NCI-H2081 treated with DMSO at 0.1 percent for 48 hours (cell line): Measurements from ENCODE around the gene AGAP1.

Experiments
- DNase-seq: peaks from one replicate; lab custom pipeline; 2025; lab: John Stamatoyannopoulos, UW

AGAP1 gene

GRCh38 chr2:235638541-235639427, 144.9 kb downstream of the AGAP1 start:
- no peak for DNase-seq

- no peak for DNase-seq
Measured at GRCh38 chr2:235639428-235639773, 145.6 kb downstream of the AGAP1 start.

GRCh38 chr2:235639885-235640284, 146.0 kb downstream of the AGAP1 start:
- DNase-seq, result no peak

- no peak for DNase-seq
Measured at GRCh38 chr2:235640377-235640776, 146.5 kb downstream of the AGAP1 start.

GRCh38 chr2:235640926-235641723, 147.3 kb downstream of the AGAP1 start:
- DNase-seq, result no peak

GRCh38 chr2:235641956-235642355, 148.1 kb downstream of the AGAP1 start:
- no peak for DNase-seq

- DNase-seq, result no peak
Measured at GRCh38 chr2:235642446-235643098, 148.7 kb downstream of the AGAP1 start.

GRCh38 chr2:235643680-235644511, 150.1 kb downstream of the AGAP1 start:
- no peak for DNase-seq

- no peak for DNase-seq
Measured at GRCh38 chr2:235647264-235647663, 153.4 kb downstream of the AGAP1 start.

- no peak for DNase-seq
Measured at GRCh38 chr2:235647877-235648276, 154.0 kb downstream of the AGAP1 start.

- DNase-seq, result no peak
Measured at GRCh38 chr2:235649418-235649817, 155.6 kb downstream of the AGAP1 start.

- DNase-seq, result no peak
Measured at GRCh38 chr2:235651643-235652042, 157.8 kb downstream of the AGAP1 start.

GRCh38 chr2:235654103-235654813, 160.4 kb downstream of the AGAP1 start:
- DNase-seq, result no peak

GRCh38 chr2:235658351-235659174, 164.7 kb downstream of the AGAP1 start:
- no peak for DNase-seq

- DNase-seq, result no peak
Measured at GRCh38 chr2:235659767-235660322, 166.0 kb downstream of the AGAP1 start.

- no peak for DNase-seq
Measured at GRCh38 chr2:235660484-235661082, 166.7 kb downstream of the AGAP1 start.

- DNase-seq, result no peak
Measured at GRCh38 chr2:235661167-235661937, 167.5 kb downstream of the AGAP1 start.

- DNase-seq, result no peak
Measured at GRCh38 chr2:235661952-235662351, 168.1 kb downstream of the AGAP1 start.

GRCh38 chr2:235663875-235664274, 170.0 kb downstream of the AGAP1 start:
- no peak for DNase-seq
